ENCODE data around the gene CPA1.

CPA1 gene

GRCh38 chr7:130433301-130433700 is 53.0 kb downstream of the CPA1 start:
- DNase-seq, result no peak
- H3K4me3 ChIP-seq (ENCODE audit: low read depth, low read length), result no peak overlapping the region
- H3K36me3 ChIP-seq (replicated peaks), result no peaks in the 10 kb centered on the region
- H3K27me3 ChIP-seq (replicated peaks), result no peaks in the 10 kb centered on the region
- H3K27ac ChIP-seq, result peak overlapping the region; percentile 33
- in situ Hi-C loops (cut with HindIII; ENCODE audit: low pct_ligation_motif_present, low sequenced_read_pairs), result no loop called here
- TF ChIP-seq, protein P1, sequence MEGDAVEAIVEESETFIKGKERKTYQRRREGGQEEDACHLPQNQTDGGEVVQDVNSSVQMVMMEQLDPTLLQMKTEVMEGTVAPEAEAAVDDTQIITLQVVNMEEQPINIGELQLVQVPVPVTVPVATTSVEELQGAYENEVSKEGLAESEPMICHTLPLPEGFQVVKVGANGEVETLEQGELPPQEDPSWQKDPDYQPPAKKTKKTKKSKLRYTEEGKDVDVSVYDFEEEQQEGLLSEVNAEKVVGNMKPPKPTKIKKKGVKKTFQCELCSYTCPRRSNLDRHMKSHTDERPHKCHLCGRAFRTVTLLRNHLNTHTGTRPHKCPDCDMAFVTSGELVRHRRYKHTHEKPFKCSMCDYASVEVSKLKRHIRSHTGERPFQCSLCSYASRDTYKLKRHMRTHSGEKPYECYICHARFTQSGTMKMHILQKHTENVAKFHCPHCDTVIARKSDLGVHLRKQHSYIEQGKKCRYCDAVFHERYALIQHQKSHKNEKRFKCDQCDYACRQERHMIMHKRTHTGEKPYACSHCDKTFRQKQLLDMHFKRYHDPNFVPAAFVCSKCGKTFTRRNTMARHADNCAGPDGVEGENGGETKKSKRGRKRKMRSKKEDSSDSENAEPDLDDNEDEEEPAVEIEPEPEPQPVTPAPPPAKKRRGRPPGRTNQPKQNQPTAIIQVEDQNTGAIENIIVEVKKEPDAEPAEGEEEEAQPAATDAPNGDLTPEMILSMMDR (IDR thresholded peaks at IDR 0.05; ENCODE audit: low read depth, low read length, missing control alignments), result no peak

DNA sequence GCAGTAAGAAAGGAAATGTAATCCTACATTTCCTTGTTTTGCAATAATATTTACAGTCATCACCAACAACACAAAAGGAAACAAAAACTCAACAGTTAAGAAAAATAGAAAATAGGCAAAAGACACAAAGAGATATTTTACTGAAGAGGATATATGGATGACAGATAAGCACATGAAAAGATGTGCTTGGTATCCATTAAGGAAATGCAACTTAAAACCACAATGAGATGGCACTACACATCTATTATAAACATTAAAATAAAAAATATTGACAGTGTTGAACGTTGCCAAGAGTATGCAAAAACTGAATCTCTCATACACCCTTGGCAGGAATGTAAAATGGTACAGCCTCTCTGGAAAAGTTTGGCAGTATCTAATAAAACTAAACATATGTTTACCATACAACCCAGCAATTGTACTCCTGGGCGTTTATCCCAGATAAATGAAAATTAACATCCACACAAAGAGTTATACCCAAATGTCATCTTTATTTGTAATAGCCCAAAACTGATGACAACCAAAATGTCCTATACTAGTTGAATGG is 55.1 kb downstream of the CPA1 start:
- Histone ChIP-seq H3K27me3 (replicated peaks) (no peaks in the 10 kb centered on the region), H3K36me3 (replicated peaks) (no peaks in the 10 kb centered on the region), H3K27ac (no peak overlapping the region), H3K4me3 (ENCODE audit: low read depth, low read length) (no peak overlapping the region)
- TF ChIP-seq, protein P1 (IDR thresholded peaks at IDR 0.05; ENCODE audit: low read depth, low read length, missing control alignments), result no peak
- in situ Hi-C loops (cut with HindIII; ENCODE audit: low pct_ligation_motif_present, low sequenced_read_pairs), result no loop called here
- no peak for DNase-seq

GRCh38 chr7:130436253-130436652 is 56.0 kb downstream of the CPA1 start:
- TF ChIP-seq, protein P1 (IDR thresholded peaks at IDR 0.05; ENCODE audit: low read depth, low read length, missing control alignments), result no peak
- Histone ChIP-seq H3K4me3 (ENCODE audit: low read depth, low read length) (no peak overlapping the region), H3K27me3 (replicated peaks) (no peaks in the 10 kb centered on the region), H3K36me3 (replicated peaks) (no peaks in the 10 kb centered on the region), H3K27ac (no peak overlapping the region)
- no peak for DNase-seq
- in situ Hi-C loops (cut with HindIII; ENCODE audit: low pct_ligation_motif_present, low sequenced_read_pairs), result no loop called here

Data from brain microvascular endothelial cell (primary cell).